IMR-90 (cell line): ENCODE results near the gene ZNF544. TPM values are rescaled to one million over a fixed set of nuclear protein-coding genes. Genes with fewer than 3 reads are reported as not detected.

Experiments used
- ATAC-seq: fragments of 200-7000 bp; cut with Tn5 transposase; 2 replicates; pipeline ENCODE4 v1.9.1; 2020; ENCODE audit warnings: low read depth, mild to moderate bottlenecking, moderate library complexity
- BruUV-seq: library from RNA; stranded (reverse); fragments of 400-500 nt; replicated peaks from 2 replicates; lab custom pipeline; 2021; lab: Mats Ljungman, UMichigan
- CTCF ChIA-PET: fragments of 300-600 bp; formaldehyde crosslinking; extraction: SDS; loops from one replicate; lab custom pipeline; 2021; ENCODE audit warnings: antibody characterized with exemption; lab: Yijun Ruan, JAX
- POLR2A ChIA-PET: fragments of 300-600 bp; sonication (Branson Sonifier 250); formaldehyde crosslinking; loops from one replicate; lab custom pipeline; 2022; ENCODE audit warnings: antibody characterized with exemption; ENCODE audit not compliant: unreplicated experiment; lab: Charles Lee
- DNase-seq: peaks from one replicate; pipeline ENCODE4 v3.0.0; 2013
- H2AFZ ChIP-seq: replicated peaks from 2 replicates; pipeline ENCODE3; 2013; ENCODE audit warnings: low read length, mild to moderate bottlenecking; ENCODE audit not compliant: poor library complexity
- H2AK5ac ChIP-seq: 2 replicates; pipeline ENCODE4 v1.6.1; 2013; ENCODE audit warnings: low read depth, low read length, inconsistent platforms
- H2AK9ac ChIP-seq: replicated peaks from 2 replicates; pipeline ENCODE3; 2013; ENCODE audit warnings: mild to moderate bottlenecking, low read depth, low read length, moderate library complexity; ENCODE audit not compliant: poor library complexity
- H2BK120ac ChIP-seq: 2 replicates; pipeline ENCODE4 v1.6.1; 2013; ENCODE audit warnings: low read depth, low read length, inconsistent platforms
- H2BK15ac ChIP-seq: 3 replicates; pipeline ENCODE4 v1.6.1; 2013; ENCODE audit warnings: low read depth, low read length, inconsistent platforms
- H2BK20ac ChIP-seq: 2 replicates; pipeline ENCODE4 v1.6.1; 2013; ENCODE audit warnings: low read depth, mild to moderate bottlenecking, inconsistent platforms, low read length, moderate library complexity
- H2BK5ac ChIP-seq: 2 replicates; pipeline ENCODE4 v1.6.1; 2013; ENCODE audit warnings: mild to moderate bottlenecking, low read depth, low read length, inconsistent platforms; ENCODE audit not compliant: poor library complexity, severe bottlenecking
- H3K14ac ChIP-seq: replicated peaks from 2 replicates; pipeline ENCODE4 v1.6.1; 2013; ENCODE audit warnings: low read depth, low read length, inconsistent platforms
- H3K18ac ChIP-seq: 2 replicates; pipeline ENCODE4 v1.6.1; 2013; ENCODE audit warnings: low read depth, low read length, control low read depth
- H3K23ac ChIP-seq: 2 replicates; pipeline ENCODE4 v1.6.1; 2013; ENCODE audit warnings: low read depth, low read length, inconsistent platforms
- H3K27ac ChIP-seq: 2 replicates; pipeline ENCODE4 v1.5.1; 2013; ENCODE audit warnings: mild to moderate bottlenecking, control low read depth, low read length; ENCODE audit not compliant: insufficient read depth
- H3K27me3 ChIP-seq: 2 replicates; pipeline ENCODE4 v1.6.1; 2013; ENCODE audit warnings: low read length; ENCODE audit not compliant: control insufficient read depth, insufficient read depth
- H3K36me3 ChIP-seq: 2 replicates; pipeline ENCODE4 v1.6.1; 2013; ENCODE audit warnings: low read length, mixed read lengths; ENCODE audit not compliant: control insufficient read depth, insufficient read depth
- H3K4ac ChIP-seq: 2 replicates; pipeline ENCODE4 v1.6.1; 2013; ENCODE audit warnings: low read depth, low read length, inconsistent platforms
- H3K4me1 ChIP-seq: 2 replicates; pipeline ENCODE4 v1.6.1; 2013; ENCODE audit warnings: low read length, mixed read lengths; ENCODE audit not compliant: control insufficient read depth, insufficient read depth
- H3K4me2 ChIP-seq: 2 replicates; pipeline ENCODE4 v1.6.1; 2013; ENCODE audit warnings: low read depth, mild to moderate bottlenecking, control low read depth, low read length, moderate library complexity
- H3K4me3 ChIP-seq: 2 replicates; pipeline ENCODE4 v1.5.1; 2013; ENCODE audit warnings: low read depth, mild to moderate bottlenecking, control low read depth, low read length, moderate library complexity; ENCODE audit not compliant: insufficient read depth
- H3K56ac ChIP-seq: 2 replicates; pipeline ENCODE4 v1.6.1; 2013; ENCODE audit warnings: low read length, inconsistent platforms; ENCODE audit not compliant: insufficient read depth; ENCODE audit errors: extremely low read depth
- H3K79me1 ChIP-seq, 2 experiments: 2 replicates each; pipeline ENCODE4 v1.6.1; 2013; ENCODE audit warnings: low read length in 2 of 2, inconsistent platforms in 1 of 2, low read depth in 1 of 2
- H3K9ac ChIP-seq: 2 replicates; pipeline ENCODE4 v1.6.1; 2013; ENCODE audit warnings: low read depth, low read length, control low read depth
- H3K9me1 ChIP-seq: 2 replicates; pipeline ENCODE4 v1.6.1; 2013; ENCODE audit warnings: low read length, inconsistent platforms; ENCODE audit not compliant: insufficient read depth
- H3K9me3 ChIP-seq: 2 replicates; pipeline ENCODE4 v1.6.1; 2013; ENCODE audit warnings: low read length; ENCODE audit not compliant: control insufficient read depth, insufficient read depth
- H4K20me1 ChIP-seq: 2 replicates; pipeline ENCODE4 v1.6.1; 2013; ENCODE audit warnings: low read length, inconsistent platforms; ENCODE audit not compliant: insufficient read depth
- H4K5ac ChIP-seq: 2 replicates; pipeline ENCODE4 v1.6.1; 2013; ENCODE audit warnings: mild to moderate bottlenecking, low read depth, low read length, control low read depth
- H4K8ac ChIP-seq, 2 experiments: 2 replicates each; pipeline ENCODE4 v1.6.1; 2013; ENCODE audit warnings: low read depth in 2 of 2, low read length in 2 of 2, control low read depth in 1 of 2, inconsistent platforms in 1 of 2
- H4K91ac ChIP-seq: 2 replicates; pipeline ENCODE4 v1.6.1; 2013; ENCODE audit warnings: low read depth, low read length, inconsistent platforms; ENCODE audit not compliant: insufficient read depth
- BHLHE40 ChIP-seq: fragments of 150-350 bp; IDR thresholded peaks from 2 replicates; pipeline ENCODE4 v1.6.1; 2016; ENCODE audit warnings: mild to moderate bottlenecking, low read depth, low read length
- CEBPB ChIP-seq: IDR thresholded peaks from 2 replicates; pipeline ENCODE4 v1.6.1; 2012; ENCODE audit warnings: low read depth, low read length, improper control_type of control experiment
- CHD1 ChIP-seq: IDR thresholded peaks from 2 replicates; pipeline ENCODE4 v1.6.1; 2012; ENCODE audit warnings: low read depth, low read length, improper control_type of control experiment
- CTCF ChIP-seq: conservative IDR thresholded peaks from 2 replicates; pipeline ENCODE4 v1.5.1; 2012; ENCODE audit warnings: mild to moderate bottlenecking, low read depth, low read length, improper control_type of control experiment
- ELK1 ChIP-seq: fragments of 150-350 bp; IDR thresholded peaks from 2 replicates; pipeline ENCODE4 v1.6.1; 2016; ENCODE audit warnings: low read depth, mild to moderate bottlenecking, low read length, moderate library complexity, borderline replicate concordance
- FOS ChIP-seq: fragments of 150-350 bp; IDR thresholded peaks from 2 replicates; pipeline ENCODE4 v1.6.1; 2016; ENCODE audit warnings: low read depth, low read length
- MAFK ChIP-seq: IDR thresholded peaks from 2 replicates; pipeline ENCODE4 v1.6.1; 2012; ENCODE audit warnings: low read depth, low read length, improper control_type of control experiment
- MAZ ChIP-seq: IDR thresholded peaks from 2 replicates; pipeline ENCODE4 v1.6.1; 2012; ENCODE audit warnings: low read depth, mild to moderate bottlenecking, low read length, improper control_type of control experiment, moderate library complexity, borderline replicate concordance
- MXI1 ChIP-seq: IDR thresholded peaks from 2 replicates; pipeline ENCODE4 v1.6.1; 2012; ENCODE audit warnings: low read depth, mild to moderate bottlenecking, low read length, moderate library complexity, borderline replicate concordance
- NFE2L2 ChIP-seq: fragments of 150-350 bp; IDR thresholded peaks from 2 replicates; pipeline ENCODE4 v1.6.1; 2016; ENCODE audit warnings: low read depth, mild to moderate bottlenecking, low read length
- POLR2A ChIP-seq: IDR thresholded peaks from 2 replicates; pipeline ENCODE4 v1.6.1; 2012; ENCODE audit warnings: mild to moderate bottlenecking, low read depth, low read length
- RAD21 ChIP-seq: IDR thresholded peaks from 2 replicates; pipeline ENCODE4 v1.6.1; 2012; ENCODE audit warnings: low read length, improper control_type of control experiment
- RCOR1 ChIP-seq: IDR thresholded peaks from 2 replicates; pipeline ENCODE4 v1.6.1; 2012; ENCODE audit warnings: mild to moderate bottlenecking, low read length, improper control_type of control experiment; ENCODE audit not compliant: insufficient replicate concordance
- RFX5 ChIP-seq: IDR thresholded peaks from 2 replicates; pipeline ENCODE4 v1.8.0; 2012; ENCODE audit warnings: low read depth, mild to moderate bottlenecking, low read length, moderate library complexity
- SMC3 ChIP-seq: fragments of 150-350 bp; IDR thresholded peaks from 2 replicates; pipeline ENCODE4 v1.6.1; 2016; ENCODE audit warnings: low read depth, mild to moderate bottlenecking, antibody characterized with exemption, low read length, moderate library complexity
- USF2 ChIP-seq: fragments of 150-350 bp; IDR thresholded peaks from 2 replicates; pipeline ENCODE4 v1.6.1; 2017; ENCODE audit warnings: mild to moderate bottlenecking, antibody characterized with exemption, low read length, low read depth
- WGBS, 2 experiments: methylation state at CpG; one replicate each; pipeline versions ENCODE4 v1.1.5 to v1.1.7; 2013; ENCODE audit warnings: missing lambda C conversion rate in 2 of 2; ENCODE audit not compliant: insufficient read length in 1 of 2; ENCODE audit errors: extremely low coverage in 2 of 2; 5-methylcytosine and 5-hydroxymethylcytosine counted together
- dilution Hi-C: fragments of 300-500 bp; cut with HindIII; formaldehyde crosslinking; loops from one replicate; pipeline ENCODE4 v1.14.3; 2018; ENCODE audit warnings: low sequenced_read_pairs; ENCODE audit not compliant: unreplicated experiment
- in situ Hi-C: fragments of 300-500 bp; cut with MboI; formaldehyde crosslinking; loops from 3 replicates; pipeline ENCODE4 v1.14.3; 2019; ENCODE audit warnings: low sequenced_read_pairs, inconsistent platforms, mixed read lengths
- intact Hi-C: fragments of 100-400 bp; cut with micrococcal nuclease; formaldehyde crosslinking; loops from 2 replicates; pipeline ENCODE4 v1.10.0; 2022
- polyA plus RNA-seq, 3 experiments: library from polyadenylated mRNA; depleted of rRNA; stranded (reverse); fragments of >200 nt; gene quantifications; 2 replicates each; pipeline ENCODE4 v1.2.3, GENCODE V29; 2012; ENCODE audit warnings: low replicate concordance in 1 of 3
- total RNA-seq: library from RNA; depleted of rRNA; stranded (reverse); fragments of >200 nt; gene quantifications from 2 replicates; pipeline ENCODE4 v1.2.3, GENCODE V29; 2012

The ZNF544 gene
- total and polyA plus RNA-seq, 2 of the 4 experiments (the other 2 are of a cell fraction), result 19.3 to 45.9 TPM

GRCh38 chr19:58252102-58252685, 23.5 kb downstream of the ZNF544 start:
- peaks cover 0 to 3% of the 10 kb centered on the region in 2 experiments; a peak in 1 of 4 replicates for H3K79me1 ChIP-seq
- dilution Hi-C loops (no loop called here), intact Hi-C loops (no loop called here), in situ Hi-C loops (no loop called here)
- BruUV-seq, result no TSS peak
- H2BK20ac ChIP-seq, result no peak overlapping the region
- no peak overlapping the region for H4K5ac ChIP-seq
- no peak overlapping the region for H3K4ac ChIP-seq
- ChIA-PET POLR2A (no interaction called here), CTCF (no interaction called here)
- H3K27ac ChIP-seq, result no peak overlapping the region
- no peak overlapping the region for H3K9ac ChIP-seq
- H3K4me1 ChIP-seq, result no peaks in the 10 kb centered on the region
- H2BK5ac ChIP-seq, result no peak overlapping the region
- H2AK5ac ChIP-seq, result no peak overlapping the region
- ATAC-seq (no peak), DNase-seq (no peak)
- no peak overlapping the region for H2AK9ac ChIP-seq
- H2BK120ac ChIP-seq, result no peak overlapping the region
- no peak overlapping the region for H3K23ac ChIP-seq
- no peaks in the 10 kb centered on the region for H3K9me1 ChIP-seq
- no peak overlapping the region for H3K18ac ChIP-seq
- no peak for TF ChIP-seq RAD21
- no peak for TF ChIP-seq RFX5
- TF ChIP-seq CTCF, result no peak
- no peak for TF ChIP-seq MXI1
- TF ChIP-seq MAFK, result no peak
- TF ChIP-seq USF2, result no peak
- TF ChIP-seq ELK1, result no peak
- TF ChIP-seq NFE2L2, result no peak
- TF ChIP-seq MAZ, result no peak
- no peak for TF ChIP-seq CHD1
- TF ChIP-seq RCOR1, result no peak
- no peak for TF ChIP-seq FOS
- TF ChIP-seq POLR2A, result no peak
- TF ChIP-seq CEBPB, result no peak
- TF ChIP-seq BHLHE40, result no peak
- no peak for TF ChIP-seq SMC3
- H2AFZ ChIP-seq, result no peak overlapping the region
- H4K20me1 ChIP-seq, result no peaks in the 10 kb centered on the region
- peaks cover 89% of the 10 kb centered on the region for H3K9me3 ChIP-seq
- no peak overlapping the region for H3K14ac ChIP-seq
- no peak overlapping the region for H3K4me3 ChIP-seq
- no peaks in the 10 kb centered on the region for H3K27me3 ChIP-seq
- peaks cover 68% of the 10 kb centered on the region for H3K36me3 ChIP-seq
- 93 to 100% methylated on average over 1 to 2 of the region's 2 CpGs for WGBS, 2 experiments
- no peak overlapping the region for H3K56ac ChIP-seq
- no peak overlapping the region for H2BK15ac ChIP-seq
- H4K91ac ChIP-seq, result no peak overlapping the region
- no peak overlapping the region for H3K4me2 ChIP-seq
- H4K8ac ChIP-seq, result no peak overlapping the region
